A549 (cell line): ENCODE results near the gene MGRN1. TPM values are rescaled to one million over a fixed set of nuclear protein-coding genes. Genes with fewer than 3 reads are reported as not detected.
A peak's percentile ranks its signal among the peaks of the same experiment; 100 is the strongest.

Experiments
- ATAC-seq, 2 experiments: fragments of 200-7000 bp in 1 of 2; fragments of >200 bp in 1 of 2; cut with Nextera tagmentation in 1 of 2; cut with Tn5 transposase in 1 of 2; 3 replicates each; pipeline versions ENCODE4 v1.8.0 to v1.9.1; 2018 to 2020; ENCODE audit warnings: mild to moderate bottlenecking in 1 of 2, moderate library complexity in 1 of 2
- CTCF ChIA-PET: fragments of 300-600 bp; sonication (Branson Sonifier 250); formaldehyde crosslinking; extraction: SDS; loops from one replicate; lab custom pipeline; 2021; ENCODE audit warnings: antibody characterized with exemption, inconsistent platforms; lab: Yijun Ruan, JAX
- POLR2A ChIA-PET: fragments of 350-600 bp; formaldehyde crosslinking; extraction: SDS; loops from one replicate; lab custom pipeline; 2021; ENCODE audit warnings: antibody characterized with exemption, inconsistent platforms; lab: Yijun Ruan, JAX
- DNase-seq, 2 experiments: peaks; one replicate each; pipeline versions ENCODE4 v3.0.0 to v3.0.0-alpha.2; 2011 to 2016; ENCODE audit warnings: low read depth in 1 of 2, low spot score in 1 of 2
- FAIRE-seq: peaks from 2 replicates; lab custom pipeline; 2011; peaks lifted over from hg19 to GRCh38; lab: Jason Lieb, UNC
- H3K27ac ChIP-seq, 2 experiments: fragments of >200 bp; sonication (Bioruptor Twin); formaldehyde crosslinking; 3 replicates each; pipeline ENCODE4 v1.5.1; 2016 to 2017
- H3K4me1 ChIP-seq: fragments of >200 bp; sonication (Bioruptor Twin); formaldehyde crosslinking; 3 replicates; pipeline ENCODE4 v1.6.1; 2016
- H3K4me2 ChIP-seq: fragments of >200 bp; sonication (Bioruptor Twin); formaldehyde crosslinking; 3 replicates; pipeline ENCODE4 v1.6.1; 2016
- H3K4me3 ChIP-seq: fragments of >200 bp; sonication (Bioruptor Twin); formaldehyde crosslinking; 3 replicates; pipeline ENCODE4 v1.5.1; 2016
- H3K9me3 ChIP-seq: fragments of >200 bp; sonication (Bioruptor Twin); formaldehyde crosslinking; 3 replicates; pipeline ENCODE4 v1.6.1; 2016
- CBX2 ChIP-seq: fragments of 200-600 bp; sonication (generic); IDR thresholded peaks from 2 replicates; pipeline ENCODE4 v1.6.1; 2016; ENCODE audit warnings: low read depth, mild to moderate bottlenecking, borderline replicate concordance
- CEBPB ChIP-seq, 2 experiments: fragments of >200 bp in 1 of 2; sonication (Bioruptor Twin) in 1 of 2; formaldehyde crosslinking in 1 of 2; IDR thresholded peaks; 2 replicates each; pipeline ENCODE4 v1.6.1; 2012 to 2016
- EHF ChIP-seq: fragments of 250-450 bp; sonication (Bioruptor Pico); IDR thresholded peaks from 2 replicates; pipeline ENCODE4 v1.5.0; 2020; ENCODE audit warnings: mild to moderate bottlenecking
- ESRRA ChIP-seq: fragments of 150-350 bp; IDR thresholded peaks from 2 replicates; pipeline ENCODE4 v1.6.1; 2014; ENCODE audit warnings: mild to moderate bottlenecking, low read length, borderline replicate concordance
- FOSB ChIP-seq: fragments of 250-450 bp; sonication (Bioruptor Pico); IDR thresholded peaks from 2 replicates; pipeline ENCODE4 v1.5.0; 2020; ENCODE audit warnings: mild to moderate bottlenecking, moderate library complexity
- FOSL2 ChIP-seq, 2 experiments: fragments of 450-650 bp in 1 of 2; fragments of >200 bp in 1 of 2; sonication (Bioruptor Twin) in 1 of 2; formaldehyde crosslinking; IDR thresholded peaks; 2 replicates each; pipeline versions ENCODE4 v1.5.0 to v1.6.1; 2016 to 2020; ENCODE audit warnings: mild to moderate bottlenecking in 1 of 2, moderate library complexity in 1 of 2
- HMGXB4 ChIP-seq: fragments of 250-450 bp; sonication (Bioruptor Pico); IDR thresholded peaks from 2 replicates; pipeline ENCODE4 v1.5.0; 2021; ENCODE audit warnings: mild to moderate bottlenecking, moderate library complexity, borderline replicate concordance
- HOXB5 ChIP-seq: fragments of 250-450 bp; sonication (Bioruptor Pico); IDR thresholded peaks from 2 replicates; pipeline ENCODE4 v1.5.0; 2020; ENCODE audit warnings: mild to moderate bottlenecking, moderate library complexity
- KDM5A ChIP-seq: fragments of 200-600 bp; sonication (generic); IDR thresholded peaks from 2 replicates; pipeline ENCODE4 v1.6.1; 2016; ENCODE audit warnings: antibody characterized with exemption, mild to moderate bottlenecking
- MAFK ChIP-seq: fragments of 450-650 bp; IDR thresholded peaks from 2 replicates; pipeline ENCODE4 v1.6.1; 2014; ENCODE audit not compliant: partially characterized antibody
- MAX ChIP-seq: IDR thresholded peaks from 2 replicates; pipeline ENCODE4 v1.6.1; 2012
- MYC ChIP-seq: IDR thresholded peaks from 2 replicates; pipeline ENCODE4 v1.6.1; 2012; ENCODE audit warnings: mild to moderate bottlenecking, inconsistent platforms, low read length, improper control_type of control experiment, borderline replicate concordance
- NPAS2 ChIP-seq: fragments of 250-450 bp; sonication (Bioruptor Pico); IDR thresholded peaks from 2 replicates; pipeline ENCODE4 v1.8.0; 2022; ENCODE audit warnings: mild to moderate bottlenecking, moderate library complexity, borderline replicate concordance
- POLR2AphosphoS2 ChIP-seq: conservative IDR thresholded peaks from 2 replicates; pipeline ENCODE4 v1.6.1; 2012; ENCODE audit warnings: low read length, improper control_type of control experiment, inconsistent platforms
- RCOR1 ChIP-seq: fragments of 150-350 bp; IDR thresholded peaks from 2 replicates; pipeline ENCODE4 v1.6.1; 2014; ENCODE audit warnings: antibody characterized with exemption, low read length, low read depth
- RFX5 ChIP-seq: fragments of 450-650 bp; IDR thresholded peaks from 2 replicates; pipeline ENCODE4 v1.7.1; 2014; ENCODE audit warnings: antibody characterized with exemption, mild to moderate bottlenecking, moderate library complexity
- SREBF2 ChIP-seq: fragments of 450-650 bp; IDR thresholded peaks from 2 replicates; pipeline ENCODE4 v1.6.1; 2014; ENCODE audit warnings: mild to moderate bottlenecking, moderate library complexity
- ZNF302 ChIP-seq: fragments of 250-450 bp; sonication (Bioruptor Pico); IDR thresholded peaks from 2 replicates; pipeline ENCODE4 v1.9.0; 2021; ENCODE audit warnings: inconsistent platforms, mild to moderate bottlenecking, moderate library complexity
- WGBS: methylation state at CpG from one replicate; pipeline ENCODE4 v1.1.6; 2017; ENCODE audit errors: missing lambda C conversion rate; 5-methylcytosine and 5-hydroxymethylcytosine counted together
- polyA plus RNA-seq, 4 experiments: library from polyadenylated mRNA; depleted of rRNA in 3 of 4; stranded (reverse); fragments of >200 nt; fragmentation: RNase III in 1 of 4; extraction: RNeasy Plus Mini Kit Qiagen cat#74134 plus additional on column Dnase treatment in 1 of 4; gene quantifications; 2 replicates in 3 of 4; 3 replicates in 1 of 4; pipeline ENCODE4 v1.2.3, GENCODE V29; 2011 to 2017
- TF ChIP-seq, protein P1 (sequence below): IDR thresholded peaks from 2 replicates; pipeline ENCODE4 v1.6.1; 2012
- TF ChIP-seq, protein P2 (sequence below): fragments of 250-450 bp; sonication (Bioruptor Pico); IDR thresholded peaks from 2 replicates; pipeline ENCODE4 v1.5.0; 2020; ENCODE audit warnings: low read depth, mild to moderate bottlenecking, moderate library complexity
- TF ChIP-seq, protein P3 (sequence below): fragments of >200 bp; sonication (Bioruptor Twin); formaldehyde crosslinking; IDR thresholded peaks from 3 replicates; pipeline ENCODE4 v1.5.1; 2016

MGRN1 gene
- polyA plus RNA-seq, 2 of the 4 experiments (the other 2 are of a cell fraction): 4.3 to 29.9 TPM

DNA sequence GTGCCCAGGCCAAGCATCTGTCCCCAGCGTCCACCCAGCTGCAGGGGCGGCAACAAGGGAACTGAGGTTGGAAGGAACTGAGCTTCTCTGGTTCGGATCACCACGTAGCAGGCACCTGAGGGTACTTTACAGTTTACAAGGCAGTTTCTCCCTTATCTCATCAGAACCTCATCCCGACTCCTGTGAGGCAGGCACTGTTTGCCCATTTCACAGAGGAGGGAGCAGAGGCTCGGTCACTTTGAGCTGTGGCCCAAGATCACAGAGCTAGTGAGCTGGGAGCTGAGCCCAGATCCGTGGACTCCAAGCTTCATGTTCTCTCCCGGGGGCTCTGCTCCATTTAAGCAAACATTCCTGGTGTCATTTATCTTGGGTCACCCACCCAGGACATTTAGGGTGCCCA lies 25.1 kb upstream of the MGRN1 start:
- CTCF ChIA-PET: interaction anchor here (1.0 to 1.7 kb wide), 5 partner anchors 8 to 93 kb away, joined by 3 to 7 read pairs (median 4); no protein-coding TSS in a partner anchor
- no peak for ATAC-seq
- Histone ChIP-seq H3K4me3 (no peak overlapping the region), H3K4me1 (0 out of 3 replicates have a peak, but pooled peaks cover 6% of the 10 kb centered on the region), H3K27ac (no peak overlapping the region), H3K9me3 (no peaks in the 10 kb centered on the region), H3K4me2 (no peak overlapping the region)
- WGBS: 76% methylated on average over 8 of the region's 8 CpGs
- TF ChIP-seq, protein P1, sequence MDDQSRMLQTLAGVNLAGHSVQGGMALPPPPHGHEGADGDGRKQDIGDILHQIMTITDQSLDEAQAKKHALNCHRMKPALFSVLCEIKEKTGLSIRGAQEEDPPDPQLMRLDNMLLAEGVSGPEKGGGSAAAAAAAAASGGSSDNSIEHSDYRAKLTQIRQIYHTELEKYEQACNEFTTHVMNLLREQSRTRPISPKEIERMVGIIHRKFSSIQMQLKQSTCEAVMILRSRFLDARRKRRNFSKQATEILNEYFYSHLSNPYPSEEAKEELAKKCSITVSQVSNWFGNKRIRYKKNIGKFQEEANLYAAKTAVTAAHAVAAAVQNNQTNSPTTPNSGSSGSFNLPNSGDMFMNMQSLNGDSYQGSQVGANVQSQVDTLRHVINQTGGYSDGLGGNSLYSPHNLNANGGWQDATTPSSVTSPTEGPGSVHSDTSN: no peak
- TF ChIP-seq FOSB: no peak
- no peak for TF ChIP-seq MYC
- TF ChIP-seq, protein P2, sequence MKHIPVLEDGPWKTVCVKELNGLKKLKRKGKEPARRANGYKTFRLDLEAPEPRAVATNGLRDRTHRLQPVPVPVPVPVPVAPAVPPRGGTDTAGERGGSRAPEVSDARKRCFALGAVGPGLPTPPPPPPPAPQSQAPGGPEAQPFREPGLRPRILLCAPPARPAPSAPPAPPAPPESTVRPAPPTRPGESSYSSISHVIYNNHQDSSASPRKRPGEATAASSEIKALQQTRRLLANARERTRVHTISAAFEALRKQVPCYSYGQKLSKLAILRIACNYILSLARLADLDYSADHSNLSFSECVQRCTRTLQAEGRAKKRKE (CRISPR knock-in tag): no peak
- TF ChIP-seq SREBF2: no peak
- TF ChIP-seq ESRRA: no peak
- no peak for TF ChIP-seq EHF (CRISPR knock-in tag)
- TF ChIP-seq RFX5: no peak
- TF ChIP-seq CBX2: no peak
- no peak for TF ChIP-seq MAFK
- no peak for TF ChIP-seq ZNF302 (CRISPR knock-in tag)
- TF ChIP-seq MAX: no peak
- TF ChIP-seq KDM5A: no peak
- no peak for TF ChIP-seq RCOR1
- no peak for TF ChIP-seq POLR2AphosphoS2
- TF ChIP-seq HMGXB4 (CRISPR knock-in tag): no peak
- TF ChIP-seq, protein P3, sequence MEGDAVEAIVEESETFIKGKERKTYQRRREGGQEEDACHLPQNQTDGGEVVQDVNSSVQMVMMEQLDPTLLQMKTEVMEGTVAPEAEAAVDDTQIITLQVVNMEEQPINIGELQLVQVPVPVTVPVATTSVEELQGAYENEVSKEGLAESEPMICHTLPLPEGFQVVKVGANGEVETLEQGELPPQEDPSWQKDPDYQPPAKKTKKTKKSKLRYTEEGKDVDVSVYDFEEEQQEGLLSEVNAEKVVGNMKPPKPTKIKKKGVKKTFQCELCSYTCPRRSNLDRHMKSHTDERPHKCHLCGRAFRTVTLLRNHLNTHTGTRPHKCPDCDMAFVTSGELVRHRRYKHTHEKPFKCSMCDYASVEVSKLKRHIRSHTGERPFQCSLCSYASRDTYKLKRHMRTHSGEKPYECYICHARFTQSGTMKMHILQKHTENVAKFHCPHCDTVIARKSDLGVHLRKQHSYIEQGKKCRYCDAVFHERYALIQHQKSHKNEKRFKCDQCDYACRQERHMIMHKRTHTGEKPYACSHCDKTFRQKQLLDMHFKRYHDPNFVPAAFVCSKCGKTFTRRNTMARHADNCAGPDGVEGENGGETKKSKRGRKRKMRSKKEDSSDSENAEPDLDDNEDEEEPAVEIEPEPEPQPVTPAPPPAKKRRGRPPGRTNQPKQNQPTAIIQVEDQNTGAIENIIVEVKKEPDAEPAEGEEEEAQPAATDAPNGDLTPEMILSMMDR: no peak
- TF ChIP-seq FOSL2 (IDR thresholded peaks at IDR 0.05): no peak
- TF ChIP-seq FOSL2 (CRISPR knock-in tag; IDR thresholded peaks at IDR 0.05): no peak
- no peak for TF ChIP-seq NPAS2
- no peak for TF ChIP-seq CEBPB (IDR thresholded peaks at IDR 0.05)
- FAIRE-seq: no peak
- POLR2A ChIA-PET: no interaction called here
- no peak for DNase-seq

DNA sequence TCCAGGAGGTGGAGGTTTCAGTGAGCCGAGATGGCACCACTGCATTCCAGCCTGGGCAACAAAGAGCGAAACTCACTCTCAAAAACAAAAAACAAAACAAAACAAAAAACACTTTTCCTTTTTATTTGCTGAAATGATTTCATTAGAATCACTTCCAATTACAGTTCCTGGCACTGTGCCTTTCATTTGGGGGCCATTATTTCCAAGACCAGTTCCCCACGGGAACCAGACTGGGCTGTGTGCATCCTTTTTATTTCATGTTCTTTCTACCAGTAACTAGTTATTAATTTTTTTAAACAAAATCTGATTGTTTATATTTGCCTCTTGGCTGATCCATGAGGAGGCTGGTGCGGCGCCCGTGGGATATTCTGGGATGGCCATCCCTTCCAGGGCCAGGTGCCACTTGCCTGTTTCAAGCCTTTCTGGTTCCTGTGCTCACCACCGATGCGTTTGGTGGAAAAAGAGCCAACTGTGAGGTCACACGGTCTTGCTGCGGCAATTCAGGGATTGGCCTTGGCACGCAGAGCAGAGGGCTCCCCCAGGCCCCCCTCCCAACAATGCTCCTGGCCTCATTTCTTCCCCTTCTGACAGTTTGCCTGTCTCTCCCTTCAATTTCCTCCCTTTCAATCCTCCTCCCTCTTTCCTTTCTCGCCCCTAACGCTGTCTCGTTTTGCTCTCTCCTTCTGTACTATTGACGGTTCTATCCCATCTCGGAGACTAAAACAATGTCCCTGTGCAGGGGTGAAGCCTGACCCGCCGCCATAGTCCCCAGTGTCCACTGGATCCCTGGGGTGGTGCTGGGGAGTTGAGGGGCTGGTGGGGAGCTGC lies 23.4 kb upstream of the MGRN1 start:
- Histone ChIP-seq H3K4me3 (no peak overlapping the region), H3K4me2 (no peak overlapping the region), H3K4me1 (0 out of 3 replicates have a peak, but pooled peaks cover 6% of the 10 kb centered on the region), H3K9me3 (no peaks in the 10 kb centered on the region), H3K27ac (no peak overlapping the region)
- ChIA-PET CTCF (interaction anchor here (0.6 to 2.0 kb wide), 2 partner anchors 22 to 96 kb away, joined by 3 to 7 read pairs; no protein-coding TSS in a partner anchor), POLR2A (no interaction called here)
- no peak for ATAC-seq
- FAIRE-seq: no peak
- WGBS: 80% methylated on average over 18 of the region's 18 CpGs
- TF ChIP-seq POLR2AphosphoS2: 0 out of 2 replicates have a peak, but pooled peaks have one; percentile 60
- no peak for TF ChIP-seq HOXB5 (CRISPR knock-in tag)
- DNase-seq: no peak
